Prostate gland (tissue), 2 donors: ENCODE data around the gene CST7. TPM values are rescaled to one million over a fixed set of nuclear protein-coding genes. Genes with fewer than 3 reads are reported as not detected.
"Not testable (repeated sequence)": the region's sequence is repeated elsewhere in the genome, so short reads cannot be mapped to it uniquely, and the experiment has no call there.

Experiments used
- DNase-seq: peaks from one replicate; pipeline ENCODE4 v3.0.0-alpha.2; 2019; ENCODE audit warnings: low spot score
- H3K27ac ChIP-seq, 2 donors: fragments of 200-600 bp; sonication (generic); 2 replicates each; pipeline ENCODE4 v1.5.1; 2017 to 2019
- H3K27me3 ChIP-seq: fragments of 200-600 bp; sonication (generic); replicated peaks from 2 replicates; pipeline ENCODE4 v1.5.1; 2019; ENCODE audit not compliant: insufficient read depth
- H3K36me3 ChIP-seq, 2 donors: fragments of 200-600 bp; sonication (generic); 1 replicate in 1 of 2; 2 replicates in 1 of 2; pipeline versions ENCODE4 v1.5.1 to v1.8.1; 2017 to 2019
- H3K4me1 ChIP-seq: fragments of 200-600 bp; sonication (generic); replicated peaks from 2 replicates; pipeline ENCODE4 v1.5.1; 2019
- H3K4me3 ChIP-seq, 2 donors: fragments of 200-600 bp; sonication (generic); 2 replicates each; pipeline ENCODE4 v1.5.1; 2017 to 2019
- H3K9me3 ChIP-seq: fragments of 200-600 bp; sonication (generic); 2 replicates; pipeline ENCODE4 v1.5.1; 2017
- POLR2A ChIP-seq: fragments of 450-650 bp; IDR thresholded peaks from one replicate; pipeline ENCODE4 v1.6.1; 2016; ENCODE audit warnings: antibody characterized with exemption, mild to moderate bottlenecking
- POLR2AphosphoS5 ChIP-seq: sonication (generic); formaldehyde crosslinking; IDR thresholded peaks from one replicate; pipeline ENCODE4 v1.6.1; 2017; ENCODE audit warnings: antibody characterized with exemption
- WGBS: methylation state at CpG from one replicate; pipeline ENCODE4 v1.1.5; 2018; 5-methylcytosine and 5-hydroxymethylcytosine counted together
- intact Hi-C: fragments of 100-400 bp; cut with DNase I; formaldehyde crosslinking; loops from one replicate; pipeline ENCODE4 v1.14.2; 2022
- total RNA-seq, 2 donors: library from RNA; depleted of rRNA; stranded (reverse); fragments of >200 nt; gene quantifications; one replicate each; pipeline ENCODE4 v1.1.0, GENCODE V29; 2016
- TF ChIP-seq, protein P1 (sequence below), 4 experiments: fragments of 200-600 bp in 2 of 4; fragments of 450-650 bp in 2 of 4; sonication (generic) in 2 of 4; IDR thresholded peaks; 1 replicate in 3 of 4; 2 replicates in 1 of 4; pipeline ENCODE4 v1.5.1; 2016 to 2019; ENCODE audit warnings: antibody characterized with exemption in 4 of 4, mild to moderate bottlenecking in 2 of 4, moderate library complexity in 2 of 4

Gene CST7
- total RNA-seq, 2 donors from 2014 or later = 1.2 to 3.6 TPM

- DNase-seq, intact Hi-C loops: not testable (repeated sequence)
- H3K27ac ChIP-seq = peak overlapping the region; percentile 84 to 85
These were observed 18.1 kb upstream of the CST7 start for GRCh38 chr20:24930724-24931688.

DNA sequence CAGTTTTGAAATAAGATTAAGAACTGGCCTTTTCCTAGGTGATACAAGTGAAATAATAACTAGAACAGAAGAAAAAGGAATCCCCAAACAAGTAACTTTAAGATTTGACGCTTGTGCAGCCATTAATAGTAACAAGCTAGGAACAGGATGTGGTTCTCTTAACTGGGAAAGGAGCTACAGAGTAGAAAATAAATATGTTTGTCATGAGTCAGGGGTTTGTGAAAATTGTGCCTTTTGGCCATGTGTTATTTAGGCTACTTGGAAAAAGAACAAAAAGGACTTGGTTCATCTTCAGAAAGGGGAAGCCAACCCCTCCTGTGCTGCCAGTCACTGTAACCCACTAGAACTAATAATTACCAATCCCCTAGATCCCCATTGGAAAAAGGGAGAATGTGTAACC is 17.2 kb upstream of the CST7 start:
- H3K27me3 ChIP-seq, H3K4me1 ChIP-seq, H3K36me3 ChIP-seq, H3K9me3 ChIP-seq, DNase-seq, intact Hi-C loops: not testable (repeated sequence)
- Histone ChIP-seq H3K4me3 (peak overlapping the region in 1 of 2 donors; percentile 45), H3K27ac (peak overlapping the region; percentile 84 to 85)
- 28% methylated on average over 1 of the region's 1 CpG for whole genome bisulfite sequencing

More at GRCh38 chr20:24930724-24931688, 18.1 kb upstream of the CST7 start:
- not testable (repeated sequence) for H3K27me3 ChIP-seq, H3K36me3 ChIP-seq, H3K4me1 ChIP-seq, H3K9me3 ChIP-seq
- TF ChIP-seq, protein P1, sequence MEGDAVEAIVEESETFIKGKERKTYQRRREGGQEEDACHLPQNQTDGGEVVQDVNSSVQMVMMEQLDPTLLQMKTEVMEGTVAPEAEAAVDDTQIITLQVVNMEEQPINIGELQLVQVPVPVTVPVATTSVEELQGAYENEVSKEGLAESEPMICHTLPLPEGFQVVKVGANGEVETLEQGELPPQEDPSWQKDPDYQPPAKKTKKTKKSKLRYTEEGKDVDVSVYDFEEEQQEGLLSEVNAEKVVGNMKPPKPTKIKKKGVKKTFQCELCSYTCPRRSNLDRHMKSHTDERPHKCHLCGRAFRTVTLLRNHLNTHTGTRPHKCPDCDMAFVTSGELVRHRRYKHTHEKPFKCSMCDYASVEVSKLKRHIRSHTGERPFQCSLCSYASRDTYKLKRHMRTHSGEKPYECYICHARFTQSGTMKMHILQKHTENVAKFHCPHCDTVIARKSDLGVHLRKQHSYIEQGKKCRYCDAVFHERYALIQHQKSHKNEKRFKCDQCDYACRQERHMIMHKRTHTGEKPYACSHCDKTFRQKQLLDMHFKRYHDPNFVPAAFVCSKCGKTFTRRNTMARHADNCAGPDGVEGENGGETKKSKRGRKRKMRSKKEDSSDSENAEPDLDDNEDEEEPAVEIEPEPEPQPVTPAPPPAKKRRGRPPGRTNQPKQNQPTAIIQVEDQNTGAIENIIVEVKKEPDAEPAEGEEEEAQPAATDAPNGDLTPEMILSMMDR (IDR thresholded peaks at IDR 0.05) = peak in 3 of 4 experiments; percentile 42 to 72 (median 49)
- H3K4me3 ChIP-seq = peak overlapping the region; percentile 34 to 45
- WGBS = 56% methylated on average over 15 of the region's 15 CpGs

GRCh38 chr20:24933266-24933908 is 15.7 kb upstream of the CST7 start:
- Histone ChIP-seq H3K27me3 (no peaks in the 10 kb centered on the region), H3K27ac (no peak overlapping the region), H3K9me3 (no peaks in the 10 kb centered on the region), H3K4me3 (no peak overlapping the region), H3K36me3 (no peaks in the 10 kb centered on the region), H3K4me1 (peaks cover 5% of the 10 kb centered on the region)
- TF ChIP-seq, protein P1 (IDR thresholded peaks at IDR 0.05) = no peak
- TF ChIP-seq POLR2AphosphoS5 (no peak), POLR2A (no peak)
- WGBS = 86% methylated on average over 6 of the region's 7 CpGs
- intact Hi-C loops = no loop called here
- DNase-seq = no peak

GRCh38 chr20:24934101-24934661 is 14.9 kb upstream of the CST7 start:
- WGBS = 82% methylated on average over 8 of the region's 9 CpGs
- intact Hi-C loops = no loop called here

GRCh38 chr20:24934716-24935115 is 14.4 kb upstream of the CST7 start:
- no peaks in the 10 kb centered on the region for H3K9me3 ChIP-seq
- TF ChIP-seq POLR2AphosphoS5 (no peak), POLR2A (no peak)
- TF ChIP-seq, protein P1 (IDR thresholded peaks at IDR 0.05) = no peak
- 75% methylated on average over 3 of the region's 3 CpGs for WGBS
- no peak overlapping the region for H3K27ac ChIP-seq
- intact Hi-C loops = no loop called here
- no peaks in the 10 kb centered on the region for H3K27me3 ChIP-seq
- DNase-seq = no peak
- peaks cover 5% of the 10 kb centered on the region for H3K4me1 ChIP-seq
- H3K4me3 ChIP-seq = no peak overlapping the region
- H3K36me3 ChIP-seq = no peaks in the 10 kb centered on the region

More at GRCh38 chr20:24934101-24934661, 14.9 kb upstream of the CST7 start:
- Histone ChIP-seq H3K27ac (no peak overlapping the region), H3K27me3 (no peaks in the 10 kb centered on the region), H3K36me3 (no peaks in the 10 kb centered on the region), H3K4me1 (peaks cover 5% of the 10 kb centered on the region), H3K4me3 (no peak overlapping the region), H3K9me3 (no peaks in the 10 kb centered on the region)
- no peak for DNase-seq
- TF ChIP-seq POLR2AphosphoS5 = no peak
- TF ChIP-seq, protein P1 (IDR thresholded peaks at IDR 0.05) = no peak
- no peak for TF ChIP-seq POLR2A
